BJ (cell line): ENCODE measurements around the gene ZNF91. TPM values are rescaled to one million over a fixed set of nuclear protein-coding genes. Genes with fewer than 3 reads are reported as not detected.
"Not testable (repeated sequence)": the region's sequence is repeated elsewhere in the genome, so short reads cannot be mapped to it uniquely, and the experiment has no call there.

ENCODE experiments used
- CTCF ChIA-PET: fragments of 350-600 bp; formaldehyde crosslinking; extraction: SDS; loops from one replicate; lab custom pipeline; 2021; ENCODE audit warnings: antibody characterized with exemption, inconsistent platforms; lab: Yijun Ruan, JAX
- POLR2A ChIA-PET: fragments of 300-600 bp; sonication (Branson Sonifier 250); formaldehyde crosslinking; extraction: SDS; loops from one replicate; lab custom pipeline; 2021; ENCODE audit warnings: antibody characterized with exemption; lab: Charles Lee
- DNase-seq: peaks from one replicate; pipeline ENCODE4 v3.0.0-alpha.2; 2011; ENCODE audit warnings: low read depth
- H3K27me3 ChIP-seq: 2 replicates; pipeline ENCODE4 v1.6.0; 2011; ENCODE audit warnings: low read length; ENCODE audit not compliant: control insufficient read depth, insufficient read depth
- H3K36me3 ChIP-seq: 2 replicates; pipeline ENCODE4 v1.5.1; 2011; ENCODE audit warnings: low read length; ENCODE audit not compliant: control insufficient read depth, insufficient read depth
- H3K4me3 ChIP-seq: 2 replicates; pipeline ENCODE4 v1.5.1; 2011; ENCODE audit warnings: low read depth, mild to moderate bottlenecking, control low read depth, low read length
- polyA plus RNA-seq: library from polyadenylated mRNA; depleted of rRNA; stranded (reverse); fragments of >200 nt; gene quantifications from 2 replicates; pipeline ENCODE4 v1.2.3, GENCODE V29; 2011
- TF ChIP-seq, protein P1 (sequence below): IDR thresholded peaks from 2 replicates; pipeline ENCODE4 v1.5.1; 2011; ENCODE audit warnings: low read depth, mild to moderate bottlenecking, control low read depth, inconsistent platforms, low read length, moderate library complexity; ENCODE audit not compliant: insufficient read depth

ZNF91 gene
- polyA plus RNA-seq, 1 experiment = 8.3 TPM

DNA sequence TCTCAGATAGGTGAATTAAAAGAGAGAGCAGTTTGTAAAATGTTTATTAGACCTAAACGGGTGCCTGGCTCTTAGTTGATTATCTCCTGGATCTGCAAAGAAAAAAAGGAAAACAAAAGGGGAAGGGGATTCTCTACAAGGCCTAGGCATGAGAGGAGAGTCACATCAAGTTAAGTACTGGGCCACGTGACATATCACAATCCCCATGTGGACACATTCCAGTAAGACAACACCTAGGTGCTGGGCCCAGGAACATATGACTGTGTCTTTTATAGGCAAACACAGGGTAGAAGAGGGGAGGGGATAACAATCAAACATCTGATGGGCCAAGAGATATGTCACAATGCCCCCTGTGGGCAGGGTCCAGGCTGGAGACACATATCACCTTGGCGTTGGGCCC is 4.2 kb upstream of the ZNF91 start:
- ChIA-PET CTCF (no interaction called here), POLR2A (no interaction called here)
- no peak for DNase-seq
- Histone ChIP-seq H3K36me3 (no peaks in the 10 kb centered on the region), H3K4me3 (no peak overlapping the region), H3K27me3 (no peaks in the 10 kb centered on the region)
- TF ChIP-seq, protein P1, sequence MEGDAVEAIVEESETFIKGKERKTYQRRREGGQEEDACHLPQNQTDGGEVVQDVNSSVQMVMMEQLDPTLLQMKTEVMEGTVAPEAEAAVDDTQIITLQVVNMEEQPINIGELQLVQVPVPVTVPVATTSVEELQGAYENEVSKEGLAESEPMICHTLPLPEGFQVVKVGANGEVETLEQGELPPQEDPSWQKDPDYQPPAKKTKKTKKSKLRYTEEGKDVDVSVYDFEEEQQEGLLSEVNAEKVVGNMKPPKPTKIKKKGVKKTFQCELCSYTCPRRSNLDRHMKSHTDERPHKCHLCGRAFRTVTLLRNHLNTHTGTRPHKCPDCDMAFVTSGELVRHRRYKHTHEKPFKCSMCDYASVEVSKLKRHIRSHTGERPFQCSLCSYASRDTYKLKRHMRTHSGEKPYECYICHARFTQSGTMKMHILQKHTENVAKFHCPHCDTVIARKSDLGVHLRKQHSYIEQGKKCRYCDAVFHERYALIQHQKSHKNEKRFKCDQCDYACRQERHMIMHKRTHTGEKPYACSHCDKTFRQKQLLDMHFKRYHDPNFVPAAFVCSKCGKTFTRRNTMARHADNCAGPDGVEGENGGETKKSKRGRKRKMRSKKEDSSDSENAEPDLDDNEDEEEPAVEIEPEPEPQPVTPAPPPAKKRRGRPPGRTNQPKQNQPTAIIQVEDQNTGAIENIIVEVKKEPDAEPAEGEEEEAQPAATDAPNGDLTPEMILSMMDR = no peak

DNA sequence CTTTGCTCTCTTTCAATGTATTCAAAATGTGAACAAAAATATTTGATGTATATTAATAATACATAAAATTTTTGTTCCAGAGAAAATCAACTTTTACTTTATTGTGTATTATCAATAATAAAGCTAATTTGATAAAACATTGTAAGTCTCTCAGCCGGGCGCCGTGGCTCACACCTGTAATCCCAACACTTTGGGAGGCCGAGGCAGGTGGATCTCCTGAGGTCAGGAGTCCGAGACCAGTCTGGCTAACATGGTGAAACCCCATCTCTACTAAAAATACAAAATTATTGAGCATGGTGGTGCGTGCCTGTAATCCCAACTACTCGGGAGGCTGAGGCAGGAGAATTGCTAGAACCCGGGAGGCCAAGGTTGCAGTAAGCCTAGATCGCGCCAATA is 449 bp upstream of the ZNF91 start:
- CTCF ChIA-PET, H3K4me3 ChIP-seq, DNase-seq: not testable (repeated sequence)

DNA sequence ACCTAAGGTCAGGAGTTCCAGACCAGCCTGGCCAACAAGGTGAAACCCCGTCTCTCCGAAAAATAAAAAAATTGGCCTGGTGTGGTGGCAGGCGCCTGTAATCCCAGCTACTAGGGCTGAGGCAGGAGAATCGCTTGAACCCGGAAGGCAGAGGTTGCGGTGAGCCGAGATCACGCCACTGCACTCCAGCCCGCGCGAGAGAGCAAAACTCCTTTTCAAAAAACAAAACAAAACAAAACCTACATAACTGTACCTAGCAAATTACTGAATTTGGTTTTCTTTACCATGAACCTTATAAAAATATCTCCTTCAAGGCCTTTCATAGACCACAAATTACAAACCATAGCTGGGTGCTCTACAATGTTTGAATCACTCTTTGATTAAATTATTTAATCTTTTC is 760 bp downstream of the ZNF91 start:
- TF ChIP-seq, protein P1 = no peak
- Histone ChIP-seq H3K36me3 (no peaks in the 10 kb centered on the region; the same call in none of the 2 replicates), H3K4me3 (peak overlapping the region; percentile 73), H3K27me3 (no peaks in the 10 kb centered on the region)
- no peak for DNase-seq
- POLR2A ChIA-PET = no interaction called here
- CTCF ChIA-PET = no interaction called here

More for the DNA sequence above, 449 bp upstream of the ZNF91 start:
- H3K27me3 ChIP-seq, H3K36me3 ChIP-seq: not testable (repeated sequence)
- POLR2A ChIA-PET = interaction anchor here (0.6 kb wide), 1 partner anchor 41 kb away, joined by 3 read pairs; no protein-coding TSS in a partner anchor

DNA sequence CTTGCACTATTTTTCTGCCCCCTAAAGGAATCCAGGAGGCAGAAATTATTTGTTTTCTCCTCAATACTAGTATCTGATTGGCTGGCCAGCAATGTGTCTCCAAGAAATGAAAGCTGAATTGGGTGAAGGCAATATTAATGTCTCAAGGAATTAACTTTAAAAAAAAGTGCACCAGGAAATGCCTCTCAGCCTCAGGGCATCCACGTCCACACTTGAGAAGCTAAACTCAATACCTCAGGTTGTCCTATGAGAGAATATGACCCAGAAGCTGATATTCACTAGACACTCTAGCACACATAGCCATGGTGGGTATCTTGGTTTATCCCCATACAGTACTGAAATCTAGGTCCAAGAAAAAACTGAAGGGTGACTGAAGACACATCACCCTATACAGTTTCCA is 2.1 kb downstream of the ZNF91 start:
- Histone ChIP-seq H3K4me3 (no peak overlapping the region), H3K27me3 (no peaks in the 10 kb centered on the region), H3K36me3 (no peaks in the 10 kb centered on the region; the same call in none of the 2 replicates)
- ChIA-PET CTCF (interaction anchor here (0.7 kb wide), 1 partner anchor 43 kb away, joined by 3 read pairs; no protein-coding TSS in a partner anchor), POLR2A (no interaction called here)
- DNase-seq = no peak
- TF ChIP-seq, protein P1 = no peak

DNA sequence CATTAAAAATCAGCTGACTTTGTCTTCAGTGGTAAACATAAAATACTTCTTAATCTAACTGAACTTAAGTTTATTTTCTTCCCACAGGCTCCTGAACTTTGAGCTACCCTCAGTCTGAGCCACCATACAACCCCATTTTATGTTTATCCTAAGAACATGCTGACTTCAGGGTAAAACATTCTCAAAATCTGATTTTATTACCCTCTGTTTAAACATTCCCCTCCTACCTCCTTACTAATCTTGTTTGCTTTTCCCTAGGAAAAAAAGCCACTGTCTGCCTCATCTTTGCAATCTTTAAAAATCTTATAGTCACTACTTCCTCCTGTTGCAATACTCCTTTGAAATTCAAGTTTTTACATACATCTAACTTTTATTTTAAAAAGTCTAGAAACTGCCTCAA is 4.0 kb downstream of the ZNF91 start:
- POLR2A ChIA-PET = no interaction called here
- no peak for DNase-seq

More for the DNA sequence above, 4.0 kb downstream of the ZNF91 start:
- H3K36me3 ChIP-seq = no peaks in the 10 kb centered on the region; the same call in none of the 2 replicates
- no peak overlapping the region for H3K4me3 ChIP-seq
- TF ChIP-seq, protein P1 = no peak
- CTCF ChIA-PET = no interaction called here
- H3K27me3 ChIP-seq = no peaks in the 10 kb centered on the region
